Mesodermal cell (in vitro differentiated cells): ENCODE measurements around the gene ADGRG4.

ENCODE experiments used
- H3K27ac ChIP-seq: 2 replicates; pipeline ENCODE4 v1.7.0; 2013; ENCODE audit warnings: mild to moderate bottlenecking, low read depth, low read length, moderate library complexity; ENCODE audit not compliant: severe bottlenecking
- H3K36me3 ChIP-seq: 2 replicates; pipeline ENCODE4 v1.7.1; 2013; ENCODE audit warnings: mild to moderate bottlenecking, low read length, moderate library complexity; ENCODE audit not compliant: control insufficient read depth, insufficient read depth
- H3K4me1 ChIP-seq: one replicate; pipeline ENCODE4 v1.7.1; 2013; ENCODE audit warnings: mild to moderate bottlenecking, low read length; ENCODE audit not compliant: insufficient read depth, control insufficient read depth, poor library complexity, severe bottlenecking
- H3K4me3 ChIP-seq: 2 replicates; pipeline ENCODE4 v1.7.0; 2013; ENCODE audit warnings: low read length, control low read depth, mild to moderate bottlenecking; ENCODE audit not compliant: insufficient read depth, poor library complexity, severe bottlenecking; ENCODE audit errors: extremely low read depth
- H3K9me3 ChIP-seq: 2 replicates; pipeline ENCODE4 v1.7.1; 2013; ENCODE audit warnings: mild to moderate bottlenecking, low read length, moderate library complexity; ENCODE audit not compliant: control insufficient read depth
- whole genome bisulfite sequencing, 2 experiments: methylation state at CpG; one replicate each; pipeline ENCODE4 v1.1.5; 2013; ENCODE audit warnings: missing lambda C conversion rate in 2 of 2; ENCODE audit not compliant: insufficient coverage in 2 of 2; 5-methylcytosine and 5-hydroxymethylcytosine counted together

Gene ADGRG4

DNA sequence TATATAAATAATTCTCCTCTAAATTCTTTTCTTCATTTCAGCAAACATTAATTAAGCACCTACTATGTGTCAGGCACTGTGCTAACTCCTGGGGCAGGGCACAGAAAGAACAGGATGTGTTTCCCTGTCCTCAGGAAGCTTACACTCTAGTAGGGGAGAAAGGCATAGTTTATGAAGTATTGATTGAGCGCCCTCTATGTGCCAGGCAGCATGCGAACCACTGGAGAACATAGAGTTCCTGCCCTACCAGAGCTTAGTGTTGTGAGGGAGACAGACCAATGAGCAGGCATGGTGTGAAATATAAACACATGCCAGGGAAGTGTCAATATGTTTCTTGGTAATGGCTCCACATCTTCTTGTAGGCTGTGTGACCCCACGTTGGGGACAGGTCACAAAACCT is 3.7 kb downstream of the ADGRG4 start:
- Histone ChIP-seq H3K4me1 (no peaks in the 10 kb centered on the region), H3K36me3 (no peaks in the 10 kb centered on the region), H3K9me3 (no peaks in the 10 kb centered on the region), H3K4me3 (no peak overlapping the region), H3K27ac (no peak overlapping the region)
- 88% methylated on average over 2 of the region's 3 CpGs; no CpG with 5 or more reads in 1 of the 2 experiments for WGBS, 2 experiments

DNA sequence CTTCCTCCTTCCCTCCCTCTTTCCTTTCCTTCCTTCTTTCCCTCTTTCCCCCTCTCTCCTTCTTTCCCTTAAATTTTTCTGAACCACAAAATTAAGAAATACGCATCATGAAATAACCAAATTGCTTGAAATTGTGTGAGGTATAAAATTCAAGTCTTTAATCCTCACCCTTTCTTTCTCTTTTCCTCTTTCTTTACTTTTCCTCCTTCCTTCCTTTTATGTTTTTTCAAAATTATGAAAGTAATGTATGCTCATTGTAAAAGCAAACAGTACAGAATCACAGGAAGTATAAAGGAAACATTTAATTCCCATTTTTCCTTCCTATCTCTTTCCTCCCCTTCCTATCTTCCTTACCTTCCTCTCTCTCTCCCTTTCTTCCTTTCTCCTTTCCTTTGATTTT is 5.4 kb downstream of the ADGRG4 start:
- no peak overlapping the region for H3K4me3 ChIP-seq
- H3K9me3 ChIP-seq: no peaks in the 10 kb centered on the region
- WGBS, 2 experiments: no CpG with 5 or more reads among the region's 1 CpG
- H3K4me1 ChIP-seq: peaks cover 2% of the 10 kb centered on the region
- no peaks in the 10 kb centered on the region for H3K36me3 ChIP-seq
- no peak overlapping the region for H3K27ac ChIP-seq

DNA sequence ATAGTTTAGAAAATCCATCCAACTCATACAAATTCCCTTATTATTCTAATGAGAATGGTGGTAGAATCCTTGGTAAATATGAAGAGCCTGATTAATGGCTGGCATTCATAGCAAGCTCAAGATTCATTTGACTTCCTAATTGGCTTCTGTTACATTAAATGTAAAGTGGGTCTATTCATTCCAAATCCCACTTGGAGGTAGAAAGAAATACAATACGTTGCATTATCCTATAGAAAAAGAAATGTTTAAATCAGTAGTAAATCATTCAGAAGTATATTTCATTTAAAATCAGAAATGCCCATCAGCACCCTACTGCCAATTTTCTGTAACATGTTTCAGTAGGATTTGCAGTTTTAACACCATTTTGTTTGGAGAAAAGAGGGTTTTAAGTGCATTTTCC is 6.7 kb downstream of the ADGRG4 start:
- Histone ChIP-seq H3K4me3 (no peak overlapping the region), H3K27ac (no peak overlapping the region), H3K4me1 (peaks cover 2% of the 10 kb centered on the region), H3K36me3 (no peaks in the 10 kb centered on the region), H3K9me3 (no peaks in the 10 kb centered on the region)
- no CpG with 5 or more reads among the region's 1 CpG for WGBS, 2 experiments

DNA sequence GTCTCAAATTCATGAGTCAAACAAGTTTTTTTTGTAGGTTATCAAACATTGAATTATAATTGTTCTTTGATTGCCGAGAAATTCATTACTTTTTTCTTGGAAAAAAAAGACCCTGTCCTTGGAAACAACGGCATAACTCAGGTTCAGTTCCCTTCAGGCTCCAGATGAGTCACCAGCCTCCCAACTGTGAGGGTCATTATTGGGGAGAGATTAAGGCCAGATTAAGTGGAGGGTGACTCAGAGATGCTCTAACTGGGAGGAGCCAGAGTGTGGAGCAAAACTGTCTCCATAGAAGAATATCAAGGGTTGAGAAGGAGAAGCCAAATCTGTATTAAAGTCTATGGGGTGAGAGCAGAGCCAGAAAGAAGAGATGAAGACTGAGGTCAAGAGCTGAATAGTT is 9.6 kb downstream of the ADGRG4 start:
- WGBS, 2 experiments: no CpG with 5 or more reads among the region's 2 CpGs
- H3K27ac ChIP-seq: no peak overlapping the region
- no peaks in the 10 kb centered on the region for H3K9me3 ChIP-seq
- no peaks in the 10 kb centered on the region for H3K36me3 ChIP-seq
- H3K4me3 ChIP-seq: no peak overlapping the region
- peaks cover 2% of the 10 kb centered on the region for H3K4me1 ChIP-seq

DNA sequence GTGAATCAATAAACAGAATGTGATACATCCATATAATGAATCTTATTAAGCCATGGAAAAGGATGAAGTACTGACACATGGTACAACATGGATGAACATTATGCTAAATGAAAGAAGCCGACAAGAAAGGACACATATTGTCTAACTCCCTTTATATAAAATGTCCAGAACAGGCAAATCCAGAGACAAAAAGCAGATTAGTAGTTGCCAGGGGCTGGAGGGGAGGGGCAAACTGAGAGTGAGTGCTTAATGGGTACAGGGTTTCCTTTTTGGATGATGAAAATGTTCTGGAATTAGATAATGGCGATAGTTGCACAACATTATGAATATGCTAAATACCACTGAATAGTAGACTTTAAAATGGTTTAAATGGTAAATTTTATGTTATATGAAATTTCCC is 17.4 kb downstream of the ADGRG4 start:
- Histone ChIP-seq H3K36me3 (no peaks in the 10 kb centered on the region), H3K27ac (no peak overlapping the region), H3K4me3 (no peak overlapping the region), H3K9me3 (no peaks in the 10 kb centered on the region), H3K4me1 (no peaks in the 10 kb centered on the region)
- no CpG with 5 or more reads among the region's 2 CpGs for WGBS, 2 experiments

DNA sequence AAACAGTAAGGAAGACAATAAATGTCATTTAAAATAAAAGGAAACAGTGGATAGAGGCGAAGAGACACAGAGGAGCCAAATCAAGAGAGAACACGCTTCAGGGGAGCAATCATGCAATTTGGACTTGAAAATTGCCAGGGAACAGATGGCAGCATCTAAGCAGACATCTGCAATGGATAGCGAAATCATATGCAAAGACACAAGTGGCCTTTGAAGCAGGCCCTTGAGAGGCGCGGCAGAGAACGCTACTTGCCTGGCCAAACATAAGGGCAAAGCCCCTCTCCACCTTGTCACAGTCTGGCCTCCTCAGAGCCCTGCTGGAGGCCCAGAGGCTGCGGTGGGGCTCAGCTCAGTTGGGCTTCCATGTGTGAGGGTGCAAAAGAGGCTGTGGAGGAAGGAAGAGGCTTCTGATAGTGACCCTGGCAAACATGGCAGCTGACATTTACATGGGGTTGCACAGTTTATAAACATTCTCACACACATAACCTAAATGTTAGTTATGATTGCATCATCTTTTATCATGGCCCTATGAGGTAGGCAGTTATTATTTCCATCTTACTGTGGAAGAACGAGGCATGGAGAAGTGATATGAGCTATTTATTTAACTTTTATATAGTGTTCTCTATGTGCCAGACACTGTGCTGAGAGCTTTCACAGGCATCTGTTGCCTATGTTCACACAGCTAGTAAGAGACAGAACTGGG is 18.3 kb downstream of the ADGRG4 start:
- no peaks in the 10 kb centered on the region for H3K4me1 ChIP-seq
- H3K4me3 ChIP-seq: no peak overlapping the region
- WGBS, 2 experiments: 86 to 99% methylated on average over 4 to 6 of the region's 8 CpGs
- H3K9me3 ChIP-seq: no peaks in the 10 kb centered on the region
- H3K27ac ChIP-seq: no peak overlapping the region
- H3K36me3 ChIP-seq: no peaks in the 10 kb centered on the region

DNA sequence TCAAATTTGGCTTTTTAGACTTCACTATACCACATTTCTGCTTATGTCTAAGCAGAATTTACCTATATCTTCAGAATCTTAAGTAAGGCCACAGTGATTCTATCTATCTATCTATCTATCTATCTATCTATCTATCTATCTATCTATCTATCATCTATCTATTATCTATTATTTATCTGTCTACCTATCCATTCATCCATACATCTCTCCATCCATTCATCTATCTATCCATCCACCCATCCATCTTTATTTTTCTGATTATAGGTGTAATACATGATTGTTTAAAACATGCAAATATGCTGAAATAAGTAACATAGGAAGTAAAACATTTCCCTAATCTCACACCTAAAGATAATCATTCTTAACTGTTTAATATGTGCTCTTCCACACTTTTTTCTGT is 18.8 kb downstream of the ADGRG4 start:
- H3K27ac ChIP-seq: no peak overlapping the region
- no peaks in the 10 kb centered on the region for H3K9me3 ChIP-seq
- H3K4me1 ChIP-seq: no peaks in the 10 kb centered on the region
- H3K36me3 ChIP-seq: no peaks in the 10 kb centered on the region
- no peak overlapping the region for H3K4me3 ChIP-seq

DNA sequence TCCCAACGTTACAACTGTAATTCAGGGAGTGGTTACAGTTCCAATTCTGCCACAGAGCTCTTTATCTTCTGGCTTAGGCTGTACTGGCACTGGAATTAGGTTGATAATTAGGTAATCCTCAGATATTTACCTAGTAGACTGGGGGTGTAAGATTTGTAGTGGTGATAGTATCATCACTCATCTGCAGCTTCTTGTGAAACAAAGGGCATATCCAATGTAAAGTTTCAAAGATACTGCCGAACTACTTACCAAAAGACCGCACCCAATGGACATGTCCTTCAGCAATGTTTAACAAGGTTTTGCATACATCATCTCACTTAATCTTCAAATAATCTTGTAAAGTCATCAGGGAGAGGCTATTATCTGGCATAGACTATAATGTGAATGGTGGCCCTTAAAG is 20.8 kb downstream of the ADGRG4 start:
- no peaks in the 10 kb centered on the region for H3K36me3 ChIP-seq
- no peak overlapping the region for H3K4me3 ChIP-seq
- no peaks in the 10 kb centered on the region for H3K4me1 ChIP-seq
- WGBS, 2 experiments: no CpG with 5 or more reads among the region's 3 CpGs
- no peaks in the 10 kb centered on the region for H3K9me3 ChIP-seq
- no peak overlapping the region for H3K27ac ChIP-seq

DNA sequence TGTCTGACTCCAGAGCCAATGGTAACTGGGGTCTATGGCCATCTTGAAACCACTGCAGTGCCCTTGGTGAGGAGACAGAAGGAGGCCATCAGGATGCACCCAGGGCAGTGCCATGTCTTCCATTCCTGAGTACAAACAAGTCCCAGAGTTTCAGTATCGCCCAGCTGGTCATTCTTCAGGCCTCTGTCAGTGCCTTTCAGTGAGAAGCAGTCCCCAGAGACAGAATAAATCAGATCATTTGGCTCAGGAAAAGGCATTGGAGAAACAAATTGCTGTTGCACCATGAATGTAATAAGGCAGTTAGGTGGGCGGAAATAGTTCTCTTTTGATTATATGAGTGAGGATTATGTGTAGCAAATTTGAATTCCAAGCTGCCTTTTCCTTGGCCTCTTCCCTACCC is 21.3 kb downstream of the ADGRG4 start:
- Histone ChIP-seq H3K27ac (no peak overlapping the region), H3K9me3 (no peaks in the 10 kb centered on the region), H3K4me1 (no peaks in the 10 kb centered on the region), H3K4me3 (no peak overlapping the region), H3K36me3 (no peaks in the 10 kb centered on the region)
- 100% methylated on average over 1 of the region's 2 CpGs; no CpG with 5 or more reads in 1 of the 2 experiments for WGBS, 2 experiments

DNA sequence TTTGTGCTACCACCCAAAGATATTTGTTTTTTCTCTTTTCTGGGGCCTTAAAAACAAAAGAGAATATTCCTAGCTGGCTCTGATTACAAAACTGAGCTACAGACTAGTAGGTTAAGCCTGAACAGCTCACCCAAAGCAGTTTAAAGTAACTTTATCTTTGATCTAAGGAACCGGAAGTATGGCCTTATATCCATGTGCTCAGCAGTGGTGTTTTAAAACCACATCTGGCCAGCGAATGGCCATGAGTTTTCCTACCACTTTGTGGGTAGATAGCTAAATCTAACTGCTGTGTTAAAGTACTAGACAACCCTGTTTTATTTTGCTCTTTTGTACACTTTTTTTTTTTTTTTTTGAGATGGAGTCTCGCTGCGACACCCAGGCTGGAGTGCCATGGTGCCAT is 24.6 kb downstream of the ADGRG4 start:
- no peaks in the 10 kb centered on the region for H3K9me3 ChIP-seq
- H3K4me1 ChIP-seq: no peaks in the 10 kb centered on the region
- no peak overlapping the region for H3K27ac ChIP-seq
- no peak overlapping the region for H3K4me3 ChIP-seq
- no peaks in the 10 kb centered on the region for H3K36me3 ChIP-seq
- no CpG with 5 or more reads among the region's 4 CpGs for WGBS, 2 experiments

DNA sequence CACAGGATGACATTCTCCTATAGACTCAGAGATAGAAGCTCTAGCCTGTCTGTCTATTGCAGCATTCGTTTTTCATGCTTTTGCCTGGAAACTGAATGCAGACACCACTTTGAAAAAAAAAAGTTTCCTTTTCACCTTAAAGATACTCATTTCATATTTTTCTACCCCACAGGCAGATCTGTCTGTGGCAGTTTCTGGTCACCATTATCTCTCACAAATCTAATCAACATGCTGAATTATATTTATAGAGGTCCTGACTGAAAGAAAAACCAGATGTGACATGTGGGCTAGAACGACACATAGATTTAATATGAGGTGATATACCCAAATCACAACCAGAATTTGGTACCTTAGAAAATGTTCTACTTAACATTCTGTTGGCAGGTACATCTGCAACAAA is 28.2 kb downstream of the ADGRG4 start:
- H3K36me3 ChIP-seq: no peaks in the 10 kb centered on the region
- no peaks in the 10 kb centered on the region for H3K9me3 ChIP-seq
- H3K4me3 ChIP-seq: no peak overlapping the region
- 63 to 86% methylated on average over 1 of the region's 2 CpGs for WGBS, 2 experiments
- no peak overlapping the region for H3K27ac ChIP-seq
- H3K4me1 ChIP-seq: no peaks in the 10 kb centered on the region
